ENCODE results near the gene ASCC1.

ASCC1 gene

GRCh38 chr10:72238392-72239175 is 22.5 kb upstream of the ASCC1 start:
- no peak overlapping the region for H2AK5ac ChIP-seq (ENCODE audit: low read length)
- H4K5ac ChIP-seq (ENCODE audit: low read length): no peak overlapping the region
- H3K27me3 ChIP-seq (ENCODE audit: insufficient read depth, low read length, poor library complexity): no peaks in the 10 kb centered on the region
- no peak overlapping the region for H3K4ac ChIP-seq (ENCODE audit: low read depth, low read length)
- no peak overlapping the region for H3K18ac ChIP-seq (ENCODE audit: low read length)
- peaks cover 1% of the 10 kb centered on the region for H3K36me3 ChIP-seq (ENCODE audit: control insufficient read depth, insufficient read depth, low read length)
- no peak overlapping the region for H3K4me2 ChIP-seq (ENCODE audit: low read length)
- H3K23ac ChIP-seq (ENCODE audit: low read length): no peak overlapping the region
- WGBS (ENCODE audit: extremely low coverage, insufficient coverage, low lambda C conversion rate): no CpG with 5 or more reads among the region's 13 CpGs
- no peaks in the 10 kb centered on the region for H3K79me1 ChIP-seq (ENCODE audit: low read length)
- H2BK120ac ChIP-seq (ENCODE audit: low read depth, low read length): no peak overlapping the region
- no peak for DNase-seq
- no peak overlapping the region for H2BK5ac ChIP-seq (ENCODE audit: low read length)
- no peak overlapping the region for H3K9ac ChIP-seq (ENCODE audit: low read length)
- no peak overlapping the region for H4K8ac ChIP-seq (ENCODE audit: low read depth, low read length)
- no peak overlapping the region for H3K4me3 ChIP-seq (ENCODE audit: low read length)
- peak overlapping the region; percentile 42 for H3K56ac ChIP-seq (ENCODE audit: low read length)
- H3K27ac ChIP-seq (ENCODE audit: low read depth, low read length): no peak overlapping the region
- H3K4me1 ChIP-seq (ENCODE audit: control insufficient read depth, low read depth, low read length): peaks cover 4% of the 10 kb centered on the region
- no peaks in the 10 kb centered on the region for H3K79me2 ChIP-seq (ENCODE audit: control insufficient read depth, insufficient read depth, low read length)
- H2BK15ac ChIP-seq (replicated peaks; ENCODE audit: low read depth): no peak overlapping the region

DNA sequence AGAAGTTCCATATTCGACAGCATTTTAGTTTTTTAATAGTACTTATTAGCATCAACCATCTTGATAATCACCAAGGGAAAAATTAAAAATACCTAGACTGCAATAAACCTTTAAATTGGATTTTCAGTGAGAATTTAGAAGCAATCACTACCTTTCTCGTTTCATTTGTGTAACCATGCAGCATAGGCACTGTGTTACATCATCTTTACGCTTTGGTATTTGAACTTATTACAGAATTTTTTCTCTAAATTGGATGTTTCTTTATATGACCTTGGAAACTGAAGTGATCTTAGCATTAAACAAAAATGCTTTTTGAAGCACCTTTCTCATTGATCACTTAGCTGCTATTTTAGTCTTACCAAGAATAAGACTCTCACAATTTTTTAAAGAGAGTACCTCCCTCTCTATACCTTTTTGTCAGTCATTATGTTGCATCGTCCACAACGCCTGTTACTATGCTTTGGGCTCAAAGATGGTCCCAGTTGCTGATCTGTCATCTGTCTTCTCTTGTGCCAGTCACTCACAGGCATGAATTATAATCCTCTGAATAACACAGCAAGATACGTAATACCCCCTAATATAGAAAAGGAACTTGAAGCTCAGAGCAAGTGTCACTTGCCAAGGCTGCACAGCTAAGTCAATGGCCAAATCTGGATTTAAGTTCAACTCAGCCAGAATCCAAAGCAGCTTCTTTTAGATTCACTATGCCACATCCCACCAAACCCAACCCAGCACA is 19.6 kb upstream of the ASCC1 start:
- WGBS (ENCODE audit: extremely low coverage, insufficient coverage, low lambda C conversion rate): 100% methylated on average over 1 of the region's 6 CpGs
- Histone ChIP-seq H3K18ac (ENCODE audit: low read length) (no peak overlapping the region), H3K4me3 (ENCODE audit: low read length) (no peak overlapping the region), H4K5ac (ENCODE audit: low read length) (no peak overlapping the region), H3K36me3 (ENCODE audit: control insufficient read depth, insufficient read depth, low read length) (peaks cover 5% of the 10 kb centered on the region), H2BK5ac (ENCODE audit: low read length) (no peak overlapping the region), H4K8ac (ENCODE audit: low read depth, low read length) (no peak overlapping the region), H3K23ac (ENCODE audit: low read length) (no peak overlapping the region), H3K4ac (ENCODE audit: low read depth, low read length) (no peak overlapping the region), H2BK120ac (ENCODE audit: low read depth, low read length) (no peak overlapping the region), H3K9ac (ENCODE audit: low read length) (no peak overlapping the region), H3K56ac (ENCODE audit: low read length) (no peak overlapping the region), H3K27ac (ENCODE audit: low read depth, low read length) (no peak overlapping the region), H3K4me2 (ENCODE audit: low read length) (no peak overlapping the region), H2AK5ac (ENCODE audit: low read length) (no peak overlapping the region), H3K4me1 (ENCODE audit: control insufficient read depth, low read depth, low read length) (no peaks in the 10 kb centered on the region), H3K79me2 (ENCODE audit: control insufficient read depth, insufficient read depth, low read length) (no peaks in the 10 kb centered on the region), H3K79me1 (ENCODE audit: low read length) (peaks cover 4% of the 10 kb centered on the region), H3K27me3 (ENCODE audit: insufficient read depth, low read length, poor library complexity) (no peaks in the 10 kb centered on the region), H2BK15ac (replicated peaks; ENCODE audit: low read depth) (no peak overlapping the region)
- no peak for DNase-seq

DNA sequence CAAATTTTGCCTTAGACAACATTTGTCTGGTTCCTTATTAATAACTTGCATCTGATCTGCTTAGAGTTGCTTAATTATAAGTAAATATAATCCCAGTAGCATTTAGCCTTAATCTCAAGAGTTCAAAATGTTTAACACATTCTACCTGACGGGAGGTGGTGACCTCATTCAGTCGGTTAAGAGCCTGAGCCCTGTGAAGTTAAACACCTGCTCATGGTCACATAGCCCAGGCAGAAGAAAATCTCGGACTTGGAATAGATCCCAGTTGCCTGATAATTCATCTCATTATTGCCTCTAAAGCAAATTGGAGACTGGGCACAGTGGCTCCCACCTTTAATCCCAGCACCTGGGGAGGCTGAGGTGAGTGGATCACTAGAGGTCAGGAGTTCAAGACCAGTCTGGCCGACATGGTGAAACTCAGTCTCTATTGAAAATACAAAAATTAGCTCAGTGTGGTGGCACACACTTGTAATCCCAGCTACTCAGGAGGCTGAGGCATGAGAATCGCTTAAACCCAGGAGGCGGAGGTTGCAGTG is 18.6 kb upstream of the ASCC1 start:
- H3K27ac ChIP-seq (ENCODE audit: low read depth, low read length): no peak overlapping the region
- H4K5ac ChIP-seq (ENCODE audit: low read length): no peak overlapping the region
- peaks cover 5% of the 10 kb centered on the region for H3K36me3 ChIP-seq (ENCODE audit: control insufficient read depth, insufficient read depth, low read length)
- no peak overlapping the region for H2AK5ac ChIP-seq (ENCODE audit: low read length)
- H3K56ac ChIP-seq (ENCODE audit: low read length): no peak overlapping the region
- no peak overlapping the region for H3K9ac ChIP-seq (ENCODE audit: low read length)
- WGBS (ENCODE audit: extremely low coverage, insufficient coverage, low lambda C conversion rate): no CpG with 5 or more reads among the region's 6 CpGs
- no peak for DNase-seq
- no peak overlapping the region for H2BK5ac ChIP-seq (ENCODE audit: low read length)
- H2BK120ac ChIP-seq (ENCODE audit: low read depth, low read length): no peak overlapping the region
- H3K4me1 ChIP-seq (ENCODE audit: control insufficient read depth, low read depth, low read length): no peaks in the 10 kb centered on the region
- no peaks in the 10 kb centered on the region for H3K27me3 ChIP-seq (ENCODE audit: insufficient read depth, low read length, poor library complexity)
- no peak overlapping the region for H3K23ac ChIP-seq (ENCODE audit: low read length)
- no peak overlapping the region for H4K8ac ChIP-seq (ENCODE audit: low read depth, low read length)
- no peak overlapping the region for H3K4me3 ChIP-seq (ENCODE audit: low read length)
- H3K4me2 ChIP-seq (ENCODE audit: low read length): no peak overlapping the region
- peaks cover 4% of the 10 kb centered on the region for H3K79me1 ChIP-seq (ENCODE audit: low read length)
- H3K79me2 ChIP-seq (ENCODE audit: control insufficient read depth, insufficient read depth, low read length): peaks cover 2% of the 10 kb centered on the region
- H2BK15ac ChIP-seq (replicated peaks; ENCODE audit: low read depth): no peak overlapping the region
- no peak overlapping the region for H3K18ac ChIP-seq (ENCODE audit: low read length)
- H3K4ac ChIP-seq (ENCODE audit: low read depth, low read length): no peak overlapping the region

GRCh38 chr10:72233621-72234020 is 17.5 kb upstream of the ASCC1 start:
- H3K23ac ChIP-seq (ENCODE audit: low read length): no peak overlapping the region
- no peak overlapping the region for H3K9ac ChIP-seq (ENCODE audit: low read length)
- H3K18ac ChIP-seq (ENCODE audit: low read length): no peak overlapping the region
- H2BK15ac ChIP-seq (replicated peaks; ENCODE audit: low read depth): no peak overlapping the region
- no peak overlapping the region for H4K5ac ChIP-seq (ENCODE audit: low read length)
- H3K79me2 ChIP-seq (ENCODE audit: control insufficient read depth, insufficient read depth, low read length): peaks cover 3% of the 10 kb centered on the region
- no peak overlapping the region for H3K4ac ChIP-seq (ENCODE audit: low read depth, low read length)
- no peak overlapping the region for H2AK5ac ChIP-seq (ENCODE audit: low read length)
- no peak overlapping the region for H3K27ac ChIP-seq (ENCODE audit: low read depth, low read length)
- DNase-seq: no peak
- peaks cover 8% of the 10 kb centered on the region for H3K79me1 ChIP-seq (ENCODE audit: low read length)
- no peak overlapping the region for H3K4me3 ChIP-seq (ENCODE audit: low read length)
- no peak overlapping the region for H2BK5ac ChIP-seq (ENCODE audit: low read length)
- no peaks in the 10 kb centered on the region for H3K27me3 ChIP-seq (ENCODE audit: insufficient read depth, low read length, poor library complexity)
- no peak overlapping the region for H4K8ac ChIP-seq (ENCODE audit: low read depth, low read length)
- no peak overlapping the region for H3K4me2 ChIP-seq (ENCODE audit: low read length)
- peaks cover 2% of the 10 kb centered on the region for H3K4me1 ChIP-seq (ENCODE audit: control insufficient read depth, low read depth, low read length)
- no peak overlapping the region for H2BK120ac ChIP-seq (ENCODE audit: low read depth, low read length)
- no peak overlapping the region for H3K56ac ChIP-seq (ENCODE audit: low read length)
- H3K36me3 ChIP-seq (ENCODE audit: control insufficient read depth, insufficient read depth, low read length): peaks cover 5% of the 10 kb centered on the region

GRCh38 chr10:72229261-72230251 is 13.5 kb upstream of the ASCC1 start:
- Histone ChIP-seq H3K18ac (ENCODE audit: low read length) (no peak overlapping the region), H3K56ac (ENCODE audit: low read length) (peak overlapping the region; percentile 37), H3K27me3 (ENCODE audit: insufficient read depth, low read length, poor library complexity) (no peaks in the 10 kb centered on the region), H3K23ac (ENCODE audit: low read length) (no peak overlapping the region), H2BK15ac (replicated peaks; ENCODE audit: low read depth) (no peak overlapping the region), H3K4me3 (ENCODE audit: low read length) (no peak overlapping the region), H4K5ac (ENCODE audit: low read length) (no peak overlapping the region), H2BK5ac (ENCODE audit: low read length) (no peak overlapping the region), H2AK5ac (ENCODE audit: low read length) (no peak overlapping the region), H2BK120ac (ENCODE audit: low read depth, low read length) (no peak overlapping the region), H3K79me2 (ENCODE audit: control insufficient read depth, insufficient read depth, low read length) (peaks cover 3% of the 10 kb centered on the region), H3K27ac (ENCODE audit: low read depth, low read length) (no peak overlapping the region), H3K4me1 (ENCODE audit: control insufficient read depth, low read depth, low read length) (peaks cover 7% of the 10 kb centered on the region), H3K4ac (ENCODE audit: low read depth, low read length) (no peak overlapping the region), H3K79me1 (ENCODE audit: low read length) (peaks cover 10% of the 10 kb centered on the region), H3K4me2 (ENCODE audit: low read length) (no peak overlapping the region), H3K9ac (ENCODE audit: low read length) (peak overlapping the region; percentile 39), H4K8ac (ENCODE audit: low read depth, low read length) (no peak overlapping the region), H3K36me3 (ENCODE audit: control insufficient read depth, insufficient read depth, low read length) (peaks cover 4% of the 10 kb centered on the region)
- DNase-seq: peak; percentile 41
- no CpG with 5 or more reads among the region's 8 CpGs for WGBS (ENCODE audit: extremely low coverage, insufficient coverage, low lambda C conversion rate)
